ENCODE measurements around the gene ZNF559.

Gene ZNF559

DNA sequence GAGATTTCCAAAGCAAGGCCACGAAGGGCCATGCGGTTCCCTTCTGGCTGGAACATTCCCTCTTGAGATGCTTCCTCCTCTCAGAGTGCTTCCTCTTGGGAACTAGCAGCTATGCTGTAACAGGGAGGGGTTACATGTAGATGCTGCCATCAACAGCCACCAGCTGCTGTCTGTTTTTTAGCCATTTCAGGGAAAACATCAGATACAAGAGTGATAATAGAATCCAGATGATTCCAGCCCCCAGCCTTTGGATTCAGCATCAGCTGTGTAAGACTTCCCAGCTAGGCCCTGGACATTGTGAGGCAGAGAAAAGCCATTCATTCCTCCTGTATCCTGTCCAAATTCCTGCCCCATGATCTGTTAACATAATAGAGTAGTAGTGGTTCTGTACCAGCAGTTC lies 30.7 kb downstream of the ZNF559 start:
- H3K4me3 ChIP-seq (ENCODE audit: low read length), result no peak overlapping the region
- peak; percentile 11 for DNase-seq (ENCODE audit: low read depth)
- TF ChIP-seq, protein P1, sequence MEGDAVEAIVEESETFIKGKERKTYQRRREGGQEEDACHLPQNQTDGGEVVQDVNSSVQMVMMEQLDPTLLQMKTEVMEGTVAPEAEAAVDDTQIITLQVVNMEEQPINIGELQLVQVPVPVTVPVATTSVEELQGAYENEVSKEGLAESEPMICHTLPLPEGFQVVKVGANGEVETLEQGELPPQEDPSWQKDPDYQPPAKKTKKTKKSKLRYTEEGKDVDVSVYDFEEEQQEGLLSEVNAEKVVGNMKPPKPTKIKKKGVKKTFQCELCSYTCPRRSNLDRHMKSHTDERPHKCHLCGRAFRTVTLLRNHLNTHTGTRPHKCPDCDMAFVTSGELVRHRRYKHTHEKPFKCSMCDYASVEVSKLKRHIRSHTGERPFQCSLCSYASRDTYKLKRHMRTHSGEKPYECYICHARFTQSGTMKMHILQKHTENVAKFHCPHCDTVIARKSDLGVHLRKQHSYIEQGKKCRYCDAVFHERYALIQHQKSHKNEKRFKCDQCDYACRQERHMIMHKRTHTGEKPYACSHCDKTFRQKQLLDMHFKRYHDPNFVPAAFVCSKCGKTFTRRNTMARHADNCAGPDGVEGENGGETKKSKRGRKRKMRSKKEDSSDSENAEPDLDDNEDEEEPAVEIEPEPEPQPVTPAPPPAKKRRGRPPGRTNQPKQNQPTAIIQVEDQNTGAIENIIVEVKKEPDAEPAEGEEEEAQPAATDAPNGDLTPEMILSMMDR (conservative IDR thresholded peaks at IDR 0.05; ENCODE audit: low read length), result no peak

DNA sequence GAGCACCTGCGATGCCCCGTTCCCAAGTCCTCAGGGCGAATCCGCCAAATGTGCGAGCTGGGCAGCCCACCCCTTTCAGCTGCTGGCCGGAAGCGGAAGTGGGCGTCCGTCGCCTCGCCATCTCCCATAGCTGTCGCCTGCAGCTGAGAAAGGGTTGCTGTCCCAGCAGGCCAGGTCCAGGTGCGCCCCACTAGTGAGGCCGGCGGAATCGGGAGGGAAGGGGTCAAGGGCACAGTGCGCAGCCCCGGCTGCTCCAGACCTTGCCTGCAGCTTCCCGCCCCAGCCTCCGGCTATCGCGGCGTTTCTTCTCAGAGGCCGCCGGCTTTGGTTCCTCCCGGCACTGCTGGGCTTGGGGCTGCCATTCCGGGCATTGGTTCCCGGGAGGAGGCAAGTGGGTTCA lies 38.9 kb downstream of the ZNF559 start, which contains the start of gene ZNF177:
ZNF177 (plus strand) TSS at position 109 of the 400 bp plus-strand sequence. CDS start 15,299 bp downstream, outside the sequence.
- peak within 1 kb of the TSS; percentile 59 for H3K4me3 ChIP-seq (ENCODE audit: low read length)
- TF ChIP-seq, protein P1 (conservative IDR thresholded peaks at IDR 0.05; ENCODE audit: low read length), result no peak
- no peak for DNase-seq (ENCODE audit: low read depth)

DNA sequence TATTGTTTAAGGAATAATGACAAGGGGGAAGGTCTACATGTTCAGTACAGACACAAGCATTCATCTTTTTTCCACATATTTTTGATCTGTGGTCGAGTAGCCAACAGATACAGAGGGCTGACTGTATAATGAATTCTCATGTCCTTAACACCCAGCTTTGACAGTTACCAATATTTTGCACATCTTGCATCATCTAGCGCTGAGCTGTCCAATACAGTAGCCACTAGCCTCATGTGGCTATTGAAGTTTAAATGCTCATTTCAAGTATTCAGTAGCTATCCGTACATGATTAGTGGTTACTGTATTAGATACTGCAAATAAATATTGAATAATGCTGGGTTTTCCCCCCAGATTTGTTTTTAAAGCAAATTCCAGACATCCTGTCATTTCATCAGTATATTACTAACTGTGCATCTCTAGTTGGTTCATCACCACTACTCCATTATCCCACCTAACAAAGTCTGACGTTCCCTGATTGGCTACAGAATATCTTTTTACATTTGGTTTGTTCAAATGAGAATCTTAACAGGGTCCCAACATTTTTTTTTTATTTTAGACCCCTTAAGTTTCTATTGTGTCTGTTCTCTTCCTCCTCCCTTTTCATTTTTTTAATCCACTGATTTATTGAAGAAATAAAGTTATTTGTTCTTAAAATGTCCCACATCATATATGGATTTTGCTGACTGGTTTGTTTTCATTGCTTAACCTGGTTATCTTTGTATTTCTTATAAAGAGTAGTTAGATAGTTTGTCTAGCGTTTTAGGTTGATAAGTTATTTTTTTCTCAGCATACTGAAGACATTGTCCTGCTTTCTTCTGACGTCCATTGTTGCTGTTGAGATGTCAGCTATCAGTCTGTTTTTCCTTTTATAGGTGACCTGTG lies 47.0 kb downstream of the ZNF559 start:
- no peak overlapping the region for H3K4me3 ChIP-seq (ENCODE audit: low read length)
- TF ChIP-seq, protein P1 (conservative IDR thresholded peaks at IDR 0.05; ENCODE audit: low read length), result no peak
- DNase-seq (ENCODE audit: low read depth), result no peak

- no peak for DNase-seq (ENCODE audit: low read depth)
- H3K4me3 ChIP-seq (ENCODE audit: low read length), result no peak overlapping the region
- TF ChIP-seq, protein P1 (conservative IDR thresholded peaks at IDR 0.05; ENCODE audit: low read length), result no peak
Observed at GRCh38 chr19:9381361-9381785, 57.4 kb downstream of the ZNF559 start.

Measured in AG10803 (cell line).